Suprapubic skin (tissue), 4 donors: ENCODE results near the gene USP5. TPM values are rescaled to one million over a fixed set of nuclear protein-coding genes. Genes with fewer than 3 reads are reported as not detected.

Experiments
- DNase-seq, 2 donors: peaks; one replicate each; pipeline ENCODE4 v3.0.0-alpha.2; 2019; ENCODE audit warnings: low spot score in 2 of 2
- H3K27ac ChIP-seq: fragments of 200-600 bp; sonication (generic); one replicate; pipeline ENCODE4 v1.5.1; 2019
- H3K27me3 ChIP-seq: fragments of 200-600 bp; sonication (generic); one replicate; pipeline ENCODE4 v1.5.1; 2019
- H3K36me3 ChIP-seq: fragments of 200-600 bp; sonication (generic); one replicate; pipeline ENCODE4 v1.5.1; 2019
- H3K4me1 ChIP-seq: fragments of 200-600 bp; sonication (generic); one replicate; pipeline ENCODE4 v1.5.1; 2019
- H3K4me3 ChIP-seq: fragments of 200-600 bp; sonication (generic); one replicate; pipeline ENCODE4 v1.5.1; 2019; ENCODE audit warnings: mild to moderate bottlenecking
- H3K9me3 ChIP-seq: fragments of 200-600 bp; sonication (generic); one replicate; pipeline ENCODE4 v1.5.1; 2019
- CTCF ChIP-seq, 2 donors: fragments of 200-600 bp in 1 of 2; fragments of 450-650 bp in 1 of 2; sonication (generic) in 1 of 2; IDR thresholded peaks; one replicate each; pipeline ENCODE4 v1.5.1; 2016 to 2019; ENCODE audit warnings: antibody characterized with exemption in 2 of 2, mild to moderate bottlenecking in 1 of 2, moderate library complexity in 1 of 2
- EP300 ChIP-seq: sonication (generic); formaldehyde crosslinking; IDR thresholded peaks from one replicate; pipeline ENCODE4 v1.6.1; 2017; ENCODE audit warnings: antibody characterized with exemption
- POLR2A ChIP-seq, 2 donors: fragments of 450-650 bp; IDR thresholded peaks; one replicate each; pipeline ENCODE4 v1.6.1; 2017; ENCODE audit warnings: antibody characterized with exemption in 2 of 2, mild to moderate bottlenecking in 2 of 2, moderate library complexity in 2 of 2
- POLR2AphosphoS5 ChIP-seq, 3 donors: sonication (generic); formaldehyde crosslinking; IDR thresholded peaks; one replicate each; pipeline ENCODE4 v1.6.1; 2017; ENCODE audit warnings: antibody characterized with exemption in 3 of 3
- WGBS: methylation state at CpG from one replicate; pipeline ENCODE4 v1.1.5; 2018; 5-methylcytosine and 5-hydroxymethylcytosine counted together
- total RNA-seq, 4 donors: library from RNA; depleted of rRNA; stranded (reverse); fragments of >200 nt; gene quantifications; one replicate each; pipeline ENCODE4 v1.1.0, GENCODE V29; 2016

Gene USP5
- total RNA-seq, 4 donors from 2014 or later: 54.7 to 71.8 (median 68.9) TPM

GRCh38 chr12:6854036-6854435, 2.1 kb downstream of the USP5 start:
- WGBS: 82% methylated on average over 6 of the region's 6 CpGs
- DNase-seq: no peak
- Histone ChIP-seq H3K36me3 (peaks cover 38% of the 10 kb centered on the region), H3K27me3 (no peaks in the 10 kb centered on the region), H3K4me1 (peaks cover 24% of the 10 kb centered on the region), H3K4me3 (no peak overlapping the region), H3K27ac (peak overlapping the region; percentile 77), H3K9me3 (no peaks in the 10 kb centered on the region)
- TF ChIP-seq POLR2A (IDR thresholded peaks at IDR 0.05) (no peak), CTCF (IDR thresholded peaks at IDR 0.05) (no peak), EP300 (no peak), POLR2AphosphoS5 (IDR thresholded peaks at IDR 0.05) (no peak)

GRCh38 chr12:6855322-6855721, 3.4 kb downstream of the USP5 start:
- Histone ChIP-seq H3K4me1 (peaks cover 24% of the 10 kb centered on the region), H3K27ac (no peak overlapping the region), H3K9me3 (no peaks in the 10 kb centered on the region), H3K27me3 (no peaks in the 10 kb centered on the region), H3K4me3 (no peak overlapping the region), H3K36me3 (peaks cover 51% of the 10 kb centered on the region)
- DNase-seq: no peak
- WGBS: 92% methylated on average over 14 of the region's 14 CpGs
- TF ChIP-seq POLR2A (IDR thresholded peaks at IDR 0.05): no peak
- no peak for TF ChIP-seq EP300
- TF ChIP-seq CTCF (IDR thresholded peaks at IDR 0.05): no peak
- TF ChIP-seq POLR2AphosphoS5 (IDR thresholded peaks at IDR 0.05): no peak

GRCh38 chr12:6858799-6859198, 6.8 kb downstream of the USP5 start:
- no peak overlapping the region for H3K27ac ChIP-seq
- DNase-seq: no peak
- peaks cover 86% of the 10 kb centered on the region for H3K36me3 ChIP-seq
- no peaks in the 10 kb centered on the region for H3K27me3 ChIP-seq
- no peaks in the 10 kb centered on the region for H3K9me3 ChIP-seq
- no peak for TF ChIP-seq POLR2AphosphoS5 (IDR thresholded peaks at IDR 0.05)
- no peak for TF ChIP-seq CTCF (IDR thresholded peaks at IDR 0.05)
- no peak for TF ChIP-seq POLR2A (IDR thresholded peaks at IDR 0.05)
- TF ChIP-seq EP300: no peak
- H3K4me1 ChIP-seq: peaks cover 4% of the 10 kb centered on the region
- WGBS: 100% methylated on average over 2 of the region's 2 CpGs
- no peak overlapping the region for H3K4me3 ChIP-seq

- peaks cover 99% of the 10 kb centered on the region for H3K36me3 ChIP-seq
- TF ChIP-seq CTCF (IDR thresholded peaks at IDR 0.05): no peak
- TF ChIP-seq EP300: no peak
- TF ChIP-seq POLR2AphosphoS5 (IDR thresholded peaks at IDR 0.05): no peak
- TF ChIP-seq POLR2A (IDR thresholded peaks at IDR 0.05): no peak
- WGBS: 90% methylated on average over 5 of the region's 9 CpGs
These were observed 8.2 kb downstream of the USP5 start for GRCh38 chr12:6860116-6860515.

GRCh38 chr12:6860942-6861341, 9.0 kb downstream of the USP5 start:
- no peak overlapping the region for H3K4me3 ChIP-seq
- peaks cover 99% of the 10 kb centered on the region for H3K36me3 ChIP-seq
- H3K9me3 ChIP-seq: no peaks in the 10 kb centered on the region
- no peak for TF ChIP-seq CTCF (IDR thresholded peaks at IDR 0.05)
- no peak for TF ChIP-seq POLR2A (IDR thresholded peaks at IDR 0.05)
- no peak for TF ChIP-seq POLR2AphosphoS5 (IDR thresholded peaks at IDR 0.05)
- TF ChIP-seq EP300: no peak
- no peaks in the 10 kb centered on the region for H3K27me3 ChIP-seq
- H3K4me1 ChIP-seq: no peaks in the 10 kb centered on the region
- WGBS: 94% methylated on average over 7 of the region's 7 CpGs
- no peak for DNase-seq
- H3K27ac ChIP-seq: no peak overlapping the region

More at GRCh38 chr12:6860116-6860515, 8.2 kb downstream of the USP5 start:
- Histone ChIP-seq H3K9me3 (no peaks in the 10 kb centered on the region), H3K4me1 (no peaks in the 10 kb centered on the region), H3K27me3 (no peaks in the 10 kb centered on the region), H3K4me3 (no peak overlapping the region), H3K27ac (no peak overlapping the region)
- DNase-seq: no peak
